IMR-90 (cell line): Measurements from ENCODE around the gene FOXP1. TPM values are rescaled to one million over a fixed set of nuclear protein-coding genes. Genes with fewer than 3 reads are reported as not detected.
A peak's percentile ranks its signal among the peaks of the same experiment; 100 is the strongest.

ENCODE experiments used
- ATAC-seq: fragments of 200-7000 bp; cut with Tn5 transposase; 2 replicates; pipeline ENCODE4 v1.9.1; 2020; ENCODE audit warnings: low read depth, mild to moderate bottlenecking, moderate library complexity
- BruUV-seq: library from RNA; stranded (reverse); fragments of 400-500 nt; replicated peaks from 2 replicates; lab custom pipeline; 2021; lab: Mats Ljungman, UMichigan
- CTCF ChIA-PET: fragments of 300-600 bp; formaldehyde crosslinking; extraction: SDS; loops from one replicate; lab custom pipeline; 2021; ENCODE audit warnings: antibody characterized with exemption; lab: Yijun Ruan, JAX
- POLR2A ChIA-PET: fragments of 300-600 bp; sonication (Branson Sonifier 250); formaldehyde crosslinking; loops from one replicate; lab custom pipeline; 2022; ENCODE audit warnings: antibody characterized with exemption; ENCODE audit not compliant: unreplicated experiment; lab: Charles Lee
- DNase-seq: peaks from one replicate; pipeline ENCODE4 v3.0.0; 2013
- H2AFZ ChIP-seq: replicated peaks from 2 replicates; pipeline ENCODE3; 2013; ENCODE audit warnings: low read length, mild to moderate bottlenecking; ENCODE audit not compliant: poor library complexity
- H2AK5ac ChIP-seq: 2 replicates; pipeline ENCODE4 v1.6.1; 2013; ENCODE audit warnings: low read depth, low read length, inconsistent platforms
- H2AK9ac ChIP-seq: replicated peaks from 2 replicates; pipeline ENCODE3; 2013; ENCODE audit warnings: mild to moderate bottlenecking, low read depth, low read length, moderate library complexity; ENCODE audit not compliant: poor library complexity
- H2BK120ac ChIP-seq: 2 replicates; pipeline ENCODE4 v1.6.1; 2013; ENCODE audit warnings: low read depth, low read length, inconsistent platforms
- H2BK15ac ChIP-seq: 3 replicates; pipeline ENCODE4 v1.6.1; 2013; ENCODE audit warnings: low read depth, low read length, inconsistent platforms
- H2BK20ac ChIP-seq: 2 replicates; pipeline ENCODE4 v1.6.1; 2013; ENCODE audit warnings: low read depth, mild to moderate bottlenecking, inconsistent platforms, low read length, moderate library complexity
- H2BK5ac ChIP-seq: 2 replicates; pipeline ENCODE4 v1.6.1; 2013; ENCODE audit warnings: mild to moderate bottlenecking, low read depth, low read length, inconsistent platforms; ENCODE audit not compliant: poor library complexity, severe bottlenecking
- H3K14ac ChIP-seq: replicated peaks from 2 replicates; pipeline ENCODE4 v1.6.1; 2013; ENCODE audit warnings: low read depth, low read length, inconsistent platforms
- H3K18ac ChIP-seq: 2 replicates; pipeline ENCODE4 v1.6.1; 2013; ENCODE audit warnings: low read depth, low read length, control low read depth
- H3K23ac ChIP-seq: 2 replicates; pipeline ENCODE4 v1.6.1; 2013; ENCODE audit warnings: low read depth, low read length, inconsistent platforms
- H3K27ac ChIP-seq: 2 replicates; pipeline ENCODE4 v1.5.1; 2013; ENCODE audit warnings: mild to moderate bottlenecking, control low read depth, low read length; ENCODE audit not compliant: insufficient read depth
- H3K27me3 ChIP-seq: 2 replicates; pipeline ENCODE4 v1.6.1; 2013; ENCODE audit warnings: low read length; ENCODE audit not compliant: control insufficient read depth, insufficient read depth
- H3K36me3 ChIP-seq: 2 replicates; pipeline ENCODE4 v1.6.1; 2013; ENCODE audit warnings: low read length, mixed read lengths; ENCODE audit not compliant: control insufficient read depth, insufficient read depth
- H3K4ac ChIP-seq: 2 replicates; pipeline ENCODE4 v1.6.1; 2013; ENCODE audit warnings: low read depth, low read length, inconsistent platforms
- H3K4me1 ChIP-seq: 2 replicates; pipeline ENCODE4 v1.6.1; 2013; ENCODE audit warnings: low read length, mixed read lengths; ENCODE audit not compliant: control insufficient read depth, insufficient read depth
- H3K4me2 ChIP-seq: 2 replicates; pipeline ENCODE4 v1.6.1; 2013; ENCODE audit warnings: low read depth, mild to moderate bottlenecking, control low read depth, low read length, moderate library complexity
- H3K4me3 ChIP-seq: 2 replicates; pipeline ENCODE4 v1.5.1; 2013; ENCODE audit warnings: low read depth, mild to moderate bottlenecking, control low read depth, low read length, moderate library complexity; ENCODE audit not compliant: insufficient read depth
- H3K56ac ChIP-seq: 2 replicates; pipeline ENCODE4 v1.6.1; 2013; ENCODE audit warnings: low read length, inconsistent platforms; ENCODE audit not compliant: insufficient read depth; ENCODE audit errors: extremely low read depth
- H3K79me1 ChIP-seq, 2 experiments: 2 replicates each; pipeline ENCODE4 v1.6.1; 2013; ENCODE audit warnings: low read length in 2 of 2, inconsistent platforms in 1 of 2, low read depth in 1 of 2
- H3K9ac ChIP-seq: 2 replicates; pipeline ENCODE4 v1.6.1; 2013; ENCODE audit warnings: low read depth, low read length, control low read depth
- H3K9me1 ChIP-seq: 2 replicates; pipeline ENCODE4 v1.6.1; 2013; ENCODE audit warnings: low read length, inconsistent platforms; ENCODE audit not compliant: insufficient read depth
- H3K9me3 ChIP-seq: 2 replicates; pipeline ENCODE4 v1.6.1; 2013; ENCODE audit warnings: low read length; ENCODE audit not compliant: control insufficient read depth, insufficient read depth
- H4K20me1 ChIP-seq: 2 replicates; pipeline ENCODE4 v1.6.1; 2013; ENCODE audit warnings: low read length, inconsistent platforms; ENCODE audit not compliant: insufficient read depth
- H4K5ac ChIP-seq: 2 replicates; pipeline ENCODE4 v1.6.1; 2013; ENCODE audit warnings: mild to moderate bottlenecking, low read depth, low read length, control low read depth
- H4K8ac ChIP-seq, 2 experiments: 2 replicates each; pipeline ENCODE4 v1.6.1; 2013; ENCODE audit warnings: low read depth in 2 of 2, low read length in 2 of 2, control low read depth in 1 of 2, inconsistent platforms in 1 of 2
- H4K91ac ChIP-seq: 2 replicates; pipeline ENCODE4 v1.6.1; 2013; ENCODE audit warnings: low read depth, low read length, inconsistent platforms; ENCODE audit not compliant: insufficient read depth
- BHLHE40 ChIP-seq: fragments of 150-350 bp; IDR thresholded peaks from 2 replicates; pipeline ENCODE4 v1.6.1; 2016; ENCODE audit warnings: mild to moderate bottlenecking, low read depth, low read length
- CEBPB ChIP-seq: IDR thresholded peaks from 2 replicates; pipeline ENCODE4 v1.6.1; 2012; ENCODE audit warnings: low read depth, low read length, improper control_type of control experiment
- CHD1 ChIP-seq: IDR thresholded peaks from 2 replicates; pipeline ENCODE4 v1.6.1; 2012; ENCODE audit warnings: low read depth, low read length, improper control_type of control experiment
- FOS ChIP-seq: fragments of 150-350 bp; IDR thresholded peaks from 2 replicates; pipeline ENCODE4 v1.6.1; 2016; ENCODE audit warnings: low read depth, low read length
- MAFK ChIP-seq: IDR thresholded peaks from 2 replicates; pipeline ENCODE4 v1.6.1; 2012; ENCODE audit warnings: low read depth, low read length, improper control_type of control experiment
- MAZ ChIP-seq: IDR thresholded peaks from 2 replicates; pipeline ENCODE4 v1.6.1; 2012; ENCODE audit warnings: low read depth, mild to moderate bottlenecking, low read length, improper control_type of control experiment, moderate library complexity, borderline replicate concordance
- MXI1 ChIP-seq: IDR thresholded peaks from 2 replicates; pipeline ENCODE4 v1.6.1; 2012; ENCODE audit warnings: low read depth, mild to moderate bottlenecking, low read length, moderate library complexity, borderline replicate concordance
- NFE2L2 ChIP-seq: fragments of 150-350 bp; IDR thresholded peaks from 2 replicates; pipeline ENCODE4 v1.6.1; 2016; ENCODE audit warnings: low read depth, mild to moderate bottlenecking, low read length
- POLR2A ChIP-seq: IDR thresholded peaks from 2 replicates; pipeline ENCODE4 v1.6.1; 2012; ENCODE audit warnings: mild to moderate bottlenecking, low read depth, low read length
- RAD21 ChIP-seq: IDR thresholded peaks from 2 replicates; pipeline ENCODE4 v1.6.1; 2012; ENCODE audit warnings: low read length, improper control_type of control experiment
- RCOR1 ChIP-seq: IDR thresholded peaks from 2 replicates; pipeline ENCODE4 v1.6.1; 2012; ENCODE audit warnings: mild to moderate bottlenecking, low read length, improper control_type of control experiment; ENCODE audit not compliant: insufficient replicate concordance
- RFX5 ChIP-seq: IDR thresholded peaks from 2 replicates; pipeline ENCODE4 v1.8.0; 2012; ENCODE audit warnings: low read depth, mild to moderate bottlenecking, low read length, moderate library complexity
- WGBS, 2 experiments: methylation state at CpG; one replicate each; pipeline versions ENCODE4 v1.1.5 to v1.1.7; 2013; ENCODE audit warnings: missing lambda C conversion rate in 2 of 2; ENCODE audit not compliant: insufficient read length in 1 of 2; ENCODE audit errors: extremely low coverage in 2 of 2; 5-methylcytosine and 5-hydroxymethylcytosine counted together
- dilution Hi-C: fragments of 300-500 bp; cut with HindIII; formaldehyde crosslinking; loops from one replicate; pipeline ENCODE4 v1.14.3; 2018; ENCODE audit warnings: low sequenced_read_pairs; ENCODE audit not compliant: unreplicated experiment
- in situ Hi-C: fragments of 300-500 bp; cut with MboI; formaldehyde crosslinking; loops from 3 replicates; pipeline ENCODE4 v1.14.3; 2019; ENCODE audit warnings: low sequenced_read_pairs, inconsistent platforms, mixed read lengths
- intact Hi-C: fragments of 100-400 bp; cut with micrococcal nuclease; formaldehyde crosslinking; loops from 2 replicates; pipeline ENCODE4 v1.10.0; 2022
- polyA plus RNA-seq, 3 experiments: library from polyadenylated mRNA; depleted of rRNA; stranded (reverse); fragments of >200 nt; gene quantifications; 2 replicates each; pipeline ENCODE4 v1.2.3, GENCODE V29; 2012; ENCODE audit warnings: low replicate concordance in 1 of 3
- total RNA-seq: library from RNA; depleted of rRNA; stranded (reverse); fragments of >200 nt; gene quantifications from 2 replicates; pipeline ENCODE4 v1.2.3, GENCODE V29; 2012
- TF ChIP-seq, protein P1 (sequence below): conservative IDR thresholded peaks from 2 replicates; pipeline ENCODE4 v1.5.1; 2012; ENCODE audit warnings: mild to moderate bottlenecking, low read depth, low read length, improper control_type of control experiment
- TF ChIP-seq, protein P2 (sequence below): fragments of 150-350 bp; IDR thresholded peaks from 2 replicates; pipeline ENCODE4 v1.6.1; 2016; ENCODE audit warnings: low read depth, mild to moderate bottlenecking, low read length, moderate library complexity, borderline replicate concordance

FOXP1 gene
- total and polyA plus RNA-seq, 2 of the 4 experiments (the other 2 are of a cell fraction) = 37.0 to 132 TPM

DNA sequence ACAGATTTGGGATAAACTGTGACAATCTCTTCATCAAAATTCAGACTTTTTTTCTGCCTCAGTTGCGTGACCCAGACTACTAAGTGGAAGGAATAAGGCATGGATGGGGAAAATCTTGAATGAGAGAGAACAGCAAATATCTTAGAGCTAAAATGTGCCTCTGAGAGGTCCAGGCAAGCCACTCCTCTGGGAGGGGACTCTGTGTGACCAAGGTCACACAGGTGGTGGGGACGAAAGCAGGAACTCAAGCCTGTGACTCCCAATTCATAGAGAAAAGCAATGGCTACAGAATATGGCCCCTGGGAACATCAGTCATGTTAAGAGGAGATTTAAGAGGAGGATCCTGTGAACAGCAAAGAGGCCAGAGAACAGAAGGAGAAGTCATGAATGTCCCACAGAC is 268.1 kb downstream of the FOXP1 start:
- in situ Hi-C loops = loop anchor here (25.0 kb wide), 1 partner anchor 603 kb away; no protein-coding TSS in a partner anchor
- no peaks in the 10 kb centered on the region for H3K27me3 ChIP-seq
- no peak overlapping the region for H2BK5ac ChIP-seq
- dilution Hi-C loops = no loop called here
- no peak overlapping the region for H4K91ac ChIP-seq
- H4K20me1 ChIP-seq = no peaks in the 10 kb centered on the region
- no peak overlapping the region for H3K4me3 ChIP-seq
- no peak overlapping the region for H4K8ac ChIP-seq
- ChIA-PET POLR2A (no interaction called here), CTCF (no interaction called here)
- no peak overlapping the region for H3K27ac ChIP-seq
- H3K14ac ChIP-seq = no peak overlapping the region
- peaks cover 13% of the 10 kb centered on the region for H3K4me1 ChIP-seq
- 0 out of 2 replicates have a peak overlapping the region, but pooled peaks have one; percentile 2 for H2BK120ac ChIP-seq
- no peak overlapping the region for H2AK5ac ChIP-seq
- DNase-seq = no peak
- TF ChIP-seq CEBPB = no peak
- no peak for TF ChIP-seq POLR2A
- TF ChIP-seq BHLHE40 = no peak
- TF ChIP-seq FOS = no peak
- no peak for TF ChIP-seq MAZ
- no peak for TF ChIP-seq CHD1
- no peak for TF ChIP-seq RFX5
- TF ChIP-seq NFE2L2 = no peak
- TF ChIP-seq RAD21 = no peak
- TF ChIP-seq, protein P1, sequence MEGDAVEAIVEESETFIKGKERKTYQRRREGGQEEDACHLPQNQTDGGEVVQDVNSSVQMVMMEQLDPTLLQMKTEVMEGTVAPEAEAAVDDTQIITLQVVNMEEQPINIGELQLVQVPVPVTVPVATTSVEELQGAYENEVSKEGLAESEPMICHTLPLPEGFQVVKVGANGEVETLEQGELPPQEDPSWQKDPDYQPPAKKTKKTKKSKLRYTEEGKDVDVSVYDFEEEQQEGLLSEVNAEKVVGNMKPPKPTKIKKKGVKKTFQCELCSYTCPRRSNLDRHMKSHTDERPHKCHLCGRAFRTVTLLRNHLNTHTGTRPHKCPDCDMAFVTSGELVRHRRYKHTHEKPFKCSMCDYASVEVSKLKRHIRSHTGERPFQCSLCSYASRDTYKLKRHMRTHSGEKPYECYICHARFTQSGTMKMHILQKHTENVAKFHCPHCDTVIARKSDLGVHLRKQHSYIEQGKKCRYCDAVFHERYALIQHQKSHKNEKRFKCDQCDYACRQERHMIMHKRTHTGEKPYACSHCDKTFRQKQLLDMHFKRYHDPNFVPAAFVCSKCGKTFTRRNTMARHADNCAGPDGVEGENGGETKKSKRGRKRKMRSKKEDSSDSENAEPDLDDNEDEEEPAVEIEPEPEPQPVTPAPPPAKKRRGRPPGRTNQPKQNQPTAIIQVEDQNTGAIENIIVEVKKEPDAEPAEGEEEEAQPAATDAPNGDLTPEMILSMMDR = no peak
- TF ChIP-seq MAFK = no peak
- no peak for TF ChIP-seq RCOR1
- TF ChIP-seq MXI1 = no peak
- TF ChIP-seq, protein P2, sequence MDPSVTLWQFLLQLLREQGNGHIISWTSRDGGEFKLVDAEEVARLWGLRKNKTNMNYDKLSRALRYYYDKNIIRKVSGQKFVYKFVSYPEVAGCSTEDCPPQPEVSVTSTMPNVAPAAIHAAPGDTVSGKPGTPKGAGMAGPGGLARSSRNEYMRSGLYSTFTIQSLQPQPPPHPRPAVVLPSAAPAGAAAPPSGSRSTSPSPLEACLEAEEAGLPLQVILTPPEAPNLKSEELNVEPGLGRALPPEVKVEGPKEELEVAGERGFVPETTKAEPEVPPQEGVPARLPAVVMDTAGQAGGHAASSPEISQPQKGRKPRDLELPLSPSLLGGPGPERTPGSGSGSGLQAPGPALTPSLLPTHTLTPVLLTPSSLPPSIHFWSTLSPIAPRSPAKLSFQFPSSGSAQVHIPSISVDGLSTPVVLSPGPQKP = no peak
- no peak overlapping the region for H2BK20ac ChIP-seq
- BruUV-seq = no TSS peak
- no peak overlapping the region for H3K56ac ChIP-seq
- H3K9ac ChIP-seq = no peak overlapping the region
- H3K9me1 ChIP-seq = 0 out of 2 replicates have a peak, but pooled peaks cover 7% of the 10 kb centered on the region
- H4K5ac ChIP-seq = no peak overlapping the region
- peaks cover 16 to 26% of the 10 kb centered on the region in 2 experiments for H3K79me1 ChIP-seq
- WGBS, 2 experiments = 100% methylated on average over 1 of the region's 2 CpGs; no CpG with 5 or more reads in 1 of the 2 experiments
- no peak overlapping the region for H3K23ac ChIP-seq
- no peak for ATAC-seq
- no peak overlapping the region for H2AK9ac ChIP-seq
- no peak overlapping the region for H2BK15ac ChIP-seq
- H3K36me3 ChIP-seq = no peaks in the 10 kb centered on the region
- no peak overlapping the region for H2AFZ ChIP-seq
- no peak overlapping the region for H3K4ac ChIP-seq
- intact Hi-C loops = no loop called here
- no peak overlapping the region for H3K18ac ChIP-seq
- H3K4me2 ChIP-seq = no peak overlapping the region
- H3K9me3 ChIP-seq = no peaks in the 10 kb centered on the region
